ENCODE results near the gene HP. TPM values are rescaled to one million over a fixed set of nuclear protein-coding genes. Genes with fewer than 3 reads are reported as not detected.

Gene HP
- total RNA-seq, 1 experiment from 2014 or later = 18.1 TPM

GRCh38 chr16:72013888-72014581 is 40.3 kb upstream of the HP start:
- POLR2A ChIA-PET = no interaction called here
- no peaks in the 10 kb centered on the region for H3K4me1 ChIP-seq (ENCODE audit: control insufficient read depth in 1 of 2, insufficient read depth in 2 of 2, low read length in 2 of 2)
- no peaks in the 10 kb centered on the region for H3K9me3 ChIP-seq (ENCODE audit: control insufficient read depth in 1 of 2, insufficient read depth in 1 of 2, low read depth in 1 of 2, low read length in 2 of 2)
- H3K27me3 ChIP-seq (ENCODE audit: insufficient read depth, low read length) = no peaks in the 10 kb centered on the region
- H3K27ac ChIP-seq (ENCODE audit: low read depth, low read length) = no peak overlapping the region
- TF ChIP-seq FOSL1 (IDR thresholded peaks at IDR 0.05; ENCODE audit: low read depth) (no peak), YY1 (IDR thresholded peaks at IDR 0.05; ENCODE audit: extremely low read depth, insufficient replicate concordance, low read depth, low read length) (no peak), CTCF (IDR thresholded peaks at IDR 0.05 in 2 of 3, conservative IDR thresholded peaks at IDR 0.05 in 1 of 3; ENCODE audit: borderline replicate concordance in 1 of 3, insufficient read depth in 1 of 3, low read depth in 2 of 3, low read length in 2 of 3) (no peak), TCF7L2 (IDR thresholded peaks at IDR 0.05; ENCODE audit: borderline replicate concordance, extremely low read depth, insufficient read depth, insufficient read length) (no peak), SP1 (IDR thresholded peaks at IDR 0.05; ENCODE audit: low read depth) (no peak)
- TF ChIP-seq, protein P1, sequence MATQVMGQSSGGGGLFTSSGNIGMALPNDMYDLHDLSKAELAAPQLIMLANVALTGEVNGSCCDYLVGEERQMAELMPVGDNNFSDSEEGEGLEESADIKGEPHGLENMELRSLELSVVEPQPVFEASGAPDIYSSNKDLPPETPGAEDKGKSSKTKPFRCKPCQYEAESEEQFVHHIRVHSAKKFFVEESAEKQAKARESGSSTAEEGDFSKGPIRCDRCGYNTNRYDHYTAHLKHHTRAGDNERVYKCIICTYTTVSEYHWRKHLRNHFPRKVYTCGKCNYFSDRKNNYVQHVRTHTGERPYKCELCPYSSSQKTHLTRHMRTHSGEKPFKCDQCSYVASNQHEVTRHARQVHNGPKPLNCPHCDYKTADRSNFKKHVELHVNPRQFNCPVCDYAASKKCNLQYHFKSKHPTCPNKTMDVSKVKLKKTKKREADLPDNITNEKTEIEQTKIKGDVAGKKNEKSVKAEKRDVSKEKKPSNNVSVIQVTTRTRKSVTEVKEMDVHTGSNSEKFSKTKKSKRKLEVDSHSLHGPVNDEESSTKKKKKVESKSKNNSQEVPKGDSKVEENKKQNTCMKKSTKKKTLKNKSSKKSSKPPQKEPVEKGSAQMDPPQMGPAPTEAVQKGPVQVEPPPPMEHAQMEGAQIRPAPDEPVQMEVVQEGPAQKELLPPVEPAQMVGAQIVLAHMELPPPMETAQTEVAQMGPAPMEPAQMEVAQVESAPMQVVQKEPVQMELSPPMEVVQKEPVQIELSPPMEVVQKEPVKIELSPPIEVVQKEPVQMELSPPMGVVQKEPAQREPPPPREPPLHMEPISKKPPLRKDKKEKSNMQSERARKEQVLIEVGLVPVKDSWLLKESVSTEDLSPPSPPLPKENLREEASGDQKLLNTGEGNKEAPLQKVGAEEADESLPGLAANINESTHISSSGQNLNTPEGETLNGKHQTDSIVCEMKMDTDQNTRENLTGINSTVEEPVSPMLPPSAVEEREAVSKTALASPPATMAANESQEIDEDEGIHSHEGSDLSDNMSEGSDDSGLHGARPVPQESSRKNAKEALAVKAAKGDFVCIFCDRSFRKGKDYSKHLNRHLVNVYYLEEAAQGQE (IDR thresholded peaks at IDR 0.05; ENCODE audit: low read depth) = no peak
- ATAC-seq = no peak
- H3K9ac ChIP-seq (ENCODE audit: low read length) = no peak overlapping the region
- no peak overlapping the region for H3K4me2 ChIP-seq (ENCODE audit: low read length)
- peaks cover 22% of the 10 kb centered on the region for H3K79me2 ChIP-seq (ENCODE audit: insufficient read depth, low read length)
- CTCF ChIA-PET = no interaction called here
- DNase-seq (ENCODE audit: low read depth, low spot score) = no peak
- intact Hi-C loops (cut with micrococcal nuclease) = no loop called here
- peaks cover 4 to 24% of the 10 kb centered on the region in 2 experiments; a peak in 3 of 4 replicates for H3K36me3 ChIP-seq (ENCODE audit: control insufficient read depth in 1 of 2, insufficient read depth in 2 of 2, low read length in 2 of 2)
- no peaks in the 10 kb centered on the region for H4K20me1 ChIP-seq (ENCODE audit: insufficient read depth)
- RAD21 ChIA-PET (ENCODE audit: low non-redundant PET in 1 of 2, low total read pairs in 2 of 2, uncharacterized antibody in 2 of 2, unreplicated experiment in 2 of 2) = no interaction called here
- no peaks in the 10 kb centered on the region for H3K9me2 ChIP-seq (ENCODE audit: insufficient read depth)
- no peak overlapping the region for H3K4me3 ChIP-seq (replicated peaks in 1 of 2; ENCODE audit: low read depth in 1 of 2, low read length in 2 of 2)
- no peak overlapping the region for H2AFZ ChIP-seq (ENCODE audit: low read depth, low read length, poor library complexity, severe bottlenecking)
- BruUV-seq (replicated peaks) = no TSS peak
